ENCODE measurements around the gene CD177.
"Not testable (repeated sequence)": the region's sequence is repeated elsewhere in the genome, so short reads cannot be mapped to it uniquely, and the experiment has no call there.

The CD177 gene

DNA sequence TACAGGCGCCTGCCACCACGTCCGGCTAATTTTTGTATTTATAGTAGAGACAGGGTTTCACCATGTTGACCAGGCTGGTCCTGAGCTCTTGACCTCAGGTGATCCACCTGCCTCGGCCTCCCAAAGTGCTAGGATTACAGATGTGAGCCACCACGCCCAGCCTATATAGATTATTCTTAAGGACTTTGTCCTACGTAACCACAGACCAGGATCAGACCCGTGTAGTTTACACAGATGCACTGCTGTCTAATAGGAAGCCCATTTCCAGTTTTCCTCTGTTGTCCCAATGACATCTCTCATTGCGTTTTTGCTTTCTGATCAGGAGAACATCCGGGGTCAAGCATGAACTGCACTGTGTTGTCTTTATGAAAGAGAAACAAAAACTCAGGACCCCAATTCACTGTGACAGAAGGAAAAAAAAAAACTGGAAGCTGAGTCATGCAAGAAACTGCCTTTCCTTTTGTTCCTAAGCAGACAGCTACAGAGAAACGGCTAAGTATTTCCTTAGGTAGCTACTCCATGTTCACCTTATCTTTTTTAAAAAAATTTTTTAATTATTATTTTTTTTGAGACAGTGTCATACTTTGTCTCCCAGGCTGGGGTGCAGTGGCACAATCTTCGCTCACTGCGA lies 29.2 kb downstream of the CD177 start:
- not testable (repeated sequence) for DNase-seq

DNA sequence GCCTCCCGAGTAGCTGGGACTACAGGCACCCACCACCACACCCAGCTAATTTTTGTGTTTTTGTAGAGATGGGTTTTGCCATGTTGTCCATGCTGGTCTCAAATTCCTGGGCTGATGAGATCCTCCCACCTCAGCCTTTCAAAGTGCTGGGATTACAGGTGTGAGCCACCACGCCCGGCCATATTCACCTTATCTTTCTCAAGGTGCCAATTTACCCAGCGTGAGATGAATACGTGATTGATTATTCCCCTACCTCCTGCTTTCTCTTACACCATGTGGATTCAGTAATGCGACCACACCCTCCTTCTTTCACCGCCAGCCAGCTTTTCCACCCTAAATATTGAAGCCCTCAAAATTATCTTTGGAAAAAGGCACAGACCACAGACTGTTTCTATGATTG lies 29.8 kb downstream of the CD177 start:
- DNase-seq: not testable (repeated sequence)

DNA sequence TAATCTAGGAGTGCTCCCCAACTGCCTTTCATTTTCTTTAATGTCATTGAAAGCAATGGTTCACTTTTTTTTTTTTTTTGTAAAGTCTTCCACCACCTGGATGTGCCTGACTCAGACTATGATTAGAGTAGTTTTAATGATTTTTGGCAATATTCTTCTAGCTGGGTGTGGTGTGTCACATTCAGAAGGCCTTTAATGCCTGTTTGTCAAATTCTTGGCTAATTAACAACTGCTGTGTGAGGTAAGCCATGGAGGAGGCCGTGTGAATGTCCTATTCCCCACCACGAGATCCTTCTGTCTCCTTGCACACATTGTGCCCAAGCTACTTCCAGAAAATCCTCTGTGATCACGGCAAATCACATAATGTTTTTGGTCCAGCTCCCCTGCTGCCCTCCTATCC lies 30.3 kb downstream of the CD177 start:
- DNase-seq: not testable (repeated sequence)

DNA sequence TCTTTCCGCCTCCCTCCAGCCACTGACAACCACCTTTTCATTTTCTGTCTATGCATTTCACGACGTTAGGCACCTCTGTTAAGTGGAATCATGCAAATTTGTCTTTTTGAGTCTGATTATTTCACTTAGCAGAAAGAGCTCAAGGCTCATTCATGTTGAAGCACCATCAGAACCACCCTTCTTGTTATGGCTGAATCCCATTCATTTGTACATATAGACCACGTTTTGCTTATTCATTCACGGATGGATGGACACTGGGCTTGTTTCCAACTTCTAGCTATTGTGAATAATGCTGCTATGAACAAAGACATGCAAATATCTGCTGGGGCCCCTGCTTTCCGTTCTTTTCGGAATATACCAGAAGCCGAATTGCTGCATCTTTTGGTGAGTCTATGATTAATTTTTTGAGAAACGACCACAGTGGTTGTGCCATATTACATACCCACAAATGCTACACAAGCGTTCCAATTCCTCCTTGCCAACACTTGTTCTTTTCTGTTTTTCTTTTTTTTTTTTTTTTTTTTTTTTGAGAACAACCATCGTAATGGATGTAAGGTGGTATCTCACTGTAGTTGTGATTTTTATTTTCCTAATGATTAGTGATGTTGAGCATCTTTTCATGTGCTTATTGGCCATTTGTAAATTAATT lies 37.5 kb downstream of the CD177 start:
- DNase-seq: not testable (repeated sequence)

DNA sequence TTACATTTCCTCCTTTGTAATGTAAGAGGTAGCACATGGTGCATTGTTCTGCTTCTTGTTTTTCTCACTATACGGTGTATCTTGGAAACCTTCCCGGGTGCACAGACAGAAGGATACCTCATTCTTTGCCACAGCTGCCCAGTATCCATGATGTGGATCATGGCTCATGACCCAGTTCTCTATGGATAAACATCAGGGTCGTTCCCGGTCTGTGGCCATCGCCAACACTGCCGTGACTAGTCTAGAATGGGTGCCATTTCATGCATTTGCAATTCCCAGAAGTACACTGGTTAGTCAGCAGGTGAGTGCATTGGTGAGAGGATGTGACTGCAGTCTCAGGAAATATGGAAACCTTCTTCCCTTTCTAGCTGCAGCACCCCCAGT lies 38.1 kb downstream of the CD177 start:
- not testable (repeated sequence) for DNase-seq

DNA sequence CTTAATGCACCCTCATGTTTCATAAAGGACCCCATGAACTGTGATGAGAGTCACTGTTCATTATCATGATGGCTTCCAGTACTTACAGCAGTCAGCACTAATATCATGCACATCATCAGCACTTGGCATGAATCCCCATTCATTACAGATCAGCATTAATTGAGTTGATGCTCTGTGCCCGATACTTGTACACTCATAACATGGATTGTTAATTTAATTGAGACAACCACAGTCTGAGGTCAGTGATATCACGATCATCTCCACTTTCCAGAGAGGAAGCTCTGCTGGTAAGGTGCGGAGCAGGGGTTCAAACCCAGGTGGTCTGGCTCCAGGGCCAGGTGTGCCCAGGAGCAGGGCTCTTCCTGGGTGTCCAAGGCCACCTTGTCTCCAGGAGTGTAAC lies 40.0 kb downstream of the CD177 start:
- DNase-seq: not testable (repeated sequence)

DNA sequence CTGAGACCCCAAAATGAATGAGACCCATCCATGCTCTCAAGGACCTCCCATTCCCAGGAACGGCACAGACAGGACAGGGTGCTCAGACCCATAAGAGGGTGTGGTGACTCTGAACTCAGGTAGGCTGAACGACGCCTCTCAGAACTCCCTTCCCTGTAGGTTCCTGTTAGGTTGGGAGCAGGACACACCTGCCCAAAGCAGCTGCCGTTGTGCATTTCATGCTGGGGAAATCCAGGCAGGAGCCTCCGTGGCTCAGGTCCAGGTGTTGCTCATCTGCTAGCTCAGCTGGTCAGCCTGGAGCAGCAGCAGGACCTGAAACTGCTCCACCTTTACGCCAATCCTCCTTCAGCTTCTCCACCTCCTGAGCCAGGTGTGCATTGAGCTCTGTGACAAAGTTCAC lies 42.1 kb downstream of the CD177 start:
- no peak for DNase-seq

DNA sequence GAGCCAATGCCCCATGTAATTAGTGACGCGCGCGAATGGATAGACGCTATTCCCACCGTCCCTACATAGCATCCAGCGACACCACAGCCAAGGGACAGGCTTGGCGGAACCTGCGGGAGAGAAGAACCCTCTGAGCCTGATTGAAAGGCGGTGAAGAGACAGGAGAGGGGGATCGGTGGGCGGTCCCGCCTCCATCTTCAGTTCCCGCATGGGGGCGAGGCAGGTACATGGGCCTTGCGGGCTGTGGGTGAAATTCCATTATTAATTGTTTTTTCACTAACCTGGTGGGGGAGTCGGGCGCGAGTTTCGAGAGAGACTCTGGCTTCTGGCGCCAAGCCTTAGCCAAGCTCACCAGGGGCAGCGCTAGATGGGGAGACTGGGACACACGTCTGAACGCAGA lies 52.8 kb downstream of the CD177 start:
- DNase-seq: no peak

DNA sequence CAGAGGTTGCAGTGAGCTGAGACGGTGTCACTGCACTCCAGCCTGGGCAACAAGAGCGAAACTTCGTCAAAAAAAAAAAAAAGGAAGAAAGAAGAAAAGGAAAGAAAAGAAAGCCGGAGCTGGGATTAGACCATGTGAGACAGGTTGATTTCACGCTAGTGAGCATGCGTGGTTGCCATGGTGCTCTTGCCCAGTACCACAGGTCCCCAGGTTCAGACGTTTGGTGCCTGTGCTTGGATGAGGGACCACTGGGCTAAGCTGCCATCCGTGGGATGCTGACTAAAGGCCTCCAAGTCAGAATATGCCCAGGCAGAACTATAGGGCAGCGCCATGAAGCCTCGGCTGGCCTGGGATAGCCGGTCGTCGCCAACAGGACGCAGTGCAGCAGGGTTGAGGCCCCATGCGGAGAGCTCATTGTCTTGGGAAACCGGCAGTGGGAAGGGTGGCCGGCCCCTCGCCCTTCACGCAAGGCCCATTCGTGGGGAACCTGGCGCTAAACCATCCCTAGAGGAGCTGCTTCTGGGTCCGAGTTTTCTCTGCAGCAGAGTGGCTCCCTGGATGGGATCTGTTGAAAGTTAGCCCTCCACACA lies 54.0 kb downstream of the CD177 start:
- no peak for DNase-seq

DNA sequence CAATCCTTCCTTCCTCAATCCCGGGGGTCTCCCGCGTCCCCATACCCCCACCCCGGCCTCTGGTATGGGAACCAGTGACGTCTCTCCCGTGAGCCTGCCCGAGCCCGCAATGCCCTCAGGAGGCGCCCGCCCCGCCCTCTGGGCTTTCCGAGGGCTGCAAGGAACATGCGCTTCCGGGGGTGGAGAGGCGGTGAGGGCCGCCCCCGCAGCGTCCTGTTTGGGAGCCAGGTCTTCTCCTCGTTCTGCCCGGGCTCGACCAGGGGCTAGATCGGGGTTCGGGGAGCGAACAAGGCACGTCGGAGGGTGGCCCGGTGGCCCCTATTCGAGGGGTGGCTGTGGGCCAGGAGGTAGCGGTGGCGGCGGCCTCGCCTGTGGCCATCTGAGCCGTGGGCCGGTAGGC lies 54.6 kb downstream of the CD177 start:
- DNase-seq: no peak

DNA sequence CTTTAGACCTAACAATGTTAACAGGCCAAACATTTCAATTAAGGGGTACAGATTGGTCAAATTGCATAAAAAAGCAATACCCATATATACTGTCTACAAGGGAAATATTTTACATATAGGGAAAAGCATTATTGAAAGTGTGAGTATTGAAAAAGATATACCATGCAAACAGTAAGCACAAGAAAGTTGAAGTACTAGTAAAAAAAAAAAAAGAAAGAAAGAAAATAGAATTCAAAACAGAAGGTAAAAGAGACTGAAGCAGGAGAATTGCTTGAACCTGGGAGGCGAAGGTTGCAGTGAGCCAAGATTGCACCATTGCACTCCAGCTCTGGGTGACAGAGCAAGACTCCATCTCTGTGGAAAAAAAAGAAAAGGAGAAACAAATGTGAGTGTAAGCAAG lies 55.9 kb downstream of the CD177 start:
- DNase-seq: no peak

DNA sequence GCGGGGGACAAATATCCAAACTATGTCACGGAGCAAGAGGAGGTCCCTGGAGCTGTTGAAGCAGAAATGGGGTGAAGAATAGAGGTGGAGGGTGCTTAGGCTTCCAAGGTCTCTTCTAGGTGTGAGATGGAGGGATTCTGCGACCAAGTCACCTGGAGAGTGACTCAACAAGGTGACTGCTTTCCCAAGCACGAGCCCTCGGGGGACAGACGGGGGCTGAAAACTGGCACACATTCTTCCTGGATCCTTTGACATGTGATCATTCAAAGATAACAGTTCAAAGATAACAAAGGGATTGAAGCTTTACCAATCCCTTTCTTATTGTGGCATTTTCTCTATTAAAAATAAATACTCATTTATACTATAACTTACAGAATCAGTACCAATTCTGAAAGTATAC lies 59.0 kb downstream of the CD177 start:
- DNase-seq: no peak
